Measurements from ENCODE around the gene ZBTB12.
"Not testable (repeated sequence)": the region's sequence is repeated elsewhere in the genome, so short reads cannot be mapped to it uniquely, and the experiment has no call there.

ZBTB12 gene

GRCh38 chr6:31865205-31866118, 36.4 kb downstream of the ZBTB12 start:
- Histone ChIP-seq H3K36me3 (replicated peaks; ENCODE audit: low read depth, low read length) (no peaks in the 10 kb centered on the region), H3K4me2 (ENCODE audit: low read length) (no peak overlapping the region), H3K27me3 (ENCODE audit: low read depth, low read length) (no peaks in the 10 kb centered on the region), H3K27ac (ENCODE audit: low read length) (no peak overlapping the region), H3K9ac (ENCODE audit: low read length) (no peak overlapping the region), H2AFZ (ENCODE audit: low read depth, low read length) (no peak overlapping the region), H3K4me1 (ENCODE audit: low read length) (peaks cover 5% of the 10 kb centered on the region), H4K20me1 (ENCODE audit: insufficient read depth, low read length) (no peaks in the 10 kb centered on the region), H3K79me2 (ENCODE audit: low read length) (peaks cover 6% of the 10 kb centered on the region), H3K4me3 (ENCODE audit: low read length) (no peak overlapping the region), H3K9me3 (ENCODE audit: insufficient read depth, low read length) (no peaks in the 10 kb centered on the region)
- TF ChIP-seq, protein P1, sequence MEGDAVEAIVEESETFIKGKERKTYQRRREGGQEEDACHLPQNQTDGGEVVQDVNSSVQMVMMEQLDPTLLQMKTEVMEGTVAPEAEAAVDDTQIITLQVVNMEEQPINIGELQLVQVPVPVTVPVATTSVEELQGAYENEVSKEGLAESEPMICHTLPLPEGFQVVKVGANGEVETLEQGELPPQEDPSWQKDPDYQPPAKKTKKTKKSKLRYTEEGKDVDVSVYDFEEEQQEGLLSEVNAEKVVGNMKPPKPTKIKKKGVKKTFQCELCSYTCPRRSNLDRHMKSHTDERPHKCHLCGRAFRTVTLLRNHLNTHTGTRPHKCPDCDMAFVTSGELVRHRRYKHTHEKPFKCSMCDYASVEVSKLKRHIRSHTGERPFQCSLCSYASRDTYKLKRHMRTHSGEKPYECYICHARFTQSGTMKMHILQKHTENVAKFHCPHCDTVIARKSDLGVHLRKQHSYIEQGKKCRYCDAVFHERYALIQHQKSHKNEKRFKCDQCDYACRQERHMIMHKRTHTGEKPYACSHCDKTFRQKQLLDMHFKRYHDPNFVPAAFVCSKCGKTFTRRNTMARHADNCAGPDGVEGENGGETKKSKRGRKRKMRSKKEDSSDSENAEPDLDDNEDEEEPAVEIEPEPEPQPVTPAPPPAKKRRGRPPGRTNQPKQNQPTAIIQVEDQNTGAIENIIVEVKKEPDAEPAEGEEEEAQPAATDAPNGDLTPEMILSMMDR (IDR thresholded peaks at IDR 0.05; ENCODE audit: low read depth, low read length) = no peak
- no peak for TF ChIP-seq EZH2phosphoT487 (IDR thresholded peaks at IDR 0.05; ENCODE audit: low read depth)

GRCh38 chr6:31864818-31865204, 37.1 kb downstream of the ZBTB12 start:
- H2AFZ ChIP-seq (ENCODE audit: low read depth, low read length) = no peak overlapping the region
- no peak overlapping the region for H3K9ac ChIP-seq (ENCODE audit: low read length)
- no peak overlapping the region for H3K4me3 ChIP-seq (ENCODE audit: low read length)
- no peaks in the 10 kb centered on the region for H3K9me3 ChIP-seq (ENCODE audit: insufficient read depth, low read length)
- no peaks in the 10 kb centered on the region for H4K20me1 ChIP-seq (ENCODE audit: insufficient read depth, low read length)
- H3K36me3 ChIP-seq (replicated peaks; ENCODE audit: low read depth, low read length) = peaks cover 3% of the 10 kb centered on the region
- no peak overlapping the region for H3K4me2 ChIP-seq (ENCODE audit: low read length)
- no peak overlapping the region for H3K27ac ChIP-seq (ENCODE audit: low read length)
- TF ChIP-seq, protein P1 (IDR thresholded peaks at IDR 0.05; ENCODE audit: low read depth, low read length) = no peak
- TF ChIP-seq EZH2phosphoT487 (IDR thresholded peaks at IDR 0.05; ENCODE audit: low read depth) = no peak
- H3K27me3 ChIP-seq (ENCODE audit: low read depth, low read length) = no peaks in the 10 kb centered on the region
- H3K79me2 ChIP-seq (ENCODE audit: low read length) = peaks cover 6% of the 10 kb centered on the region
- H3K4me1 ChIP-seq (ENCODE audit: low read length) = peaks cover 5% of the 10 kb centered on the region

- H3K27me3 ChIP-seq (ENCODE audit: low read depth, low read length); H3K27ac ChIP-seq (ENCODE audit: low read length): not testable (repeated sequence)
These were observed 37.7 kb downstream of the ZBTB12 start for GRCh38 chr6:31864123-31864562.

GRCh38 chr6:31862344-31863235, 39.3 kb downstream of the ZBTB12 start, which contains the start of gene NEU1:
Gene NEU1 (minus strand): TSS chr6:31862821. CDS start chr6:31862776, 45 bp downstream.
- no peaks in the 10 kb centered on the region for H4K20me1 ChIP-seq (ENCODE audit: insufficient read depth, low read length)
- peak within 1 kb of the TSS; percentile 96 for H3K4me3 ChIP-seq (ENCODE audit: low read length)
- H3K4me2 ChIP-seq (ENCODE audit: low read length) = peak within 1 kb of the TSS; percentile 97
- peak within 1 kb of the TSS; percentile 76 for H3K9ac ChIP-seq (ENCODE audit: low read length)
- TF ChIP-seq, protein P1 (IDR thresholded peaks at IDR 0.05; ENCODE audit: low read depth, low read length) = no peak
- no peak for TF ChIP-seq EZH2phosphoT487 (IDR thresholded peaks at IDR 0.05; ENCODE audit: low read depth)
- peak within 1 kb of the TSS; percentile 49 for H3K27ac ChIP-seq (ENCODE audit: low read length)
- H3K9me3 ChIP-seq (ENCODE audit: insufficient read depth, low read length) = no peaks in the 10 kb centered on the region
- H3K79me2 ChIP-seq (ENCODE audit: low read length) = peaks cover 6% of the 10 kb centered on the region
- peaks cover 5% of the 10 kb centered on the region for H3K4me1 ChIP-seq (ENCODE audit: low read length)
- peaks cover 3% of the 10 kb centered on the region for H3K36me3 ChIP-seq (replicated peaks; ENCODE audit: low read depth, low read length)
- peak within 1 kb of the TSS; percentile 66; the same call in 1 of the 2 replicates for H2AFZ ChIP-seq (ENCODE audit: low read depth, low read length)
- no peaks in the 10 kb centered on the region for H3K27me3 ChIP-seq (ENCODE audit: low read depth, low read length)

More at GRCh38 chr6:31864123-31864562, 37.7 kb downstream of the ZBTB12 start:
- H2AFZ ChIP-seq (ENCODE audit: low read depth, low read length); H3K4me1 ChIP-seq (ENCODE audit: low read length); H4K20me1 ChIP-seq (ENCODE audit: insufficient read depth, low read length); H3K36me3 ChIP-seq (replicated peaks; ENCODE audit: low read depth, low read length); H3K9me3 ChIP-seq (ENCODE audit: insufficient read depth, low read length); H3K79me2 ChIP-seq (ENCODE audit: low read length): not testable (repeated sequence)
- peak overlapping the region; percentile 96 for H3K4me3 ChIP-seq (ENCODE audit: low read length)
- peak overlapping the region; percentile 67; the same call in 1 of the 2 replicates for H3K9ac ChIP-seq (ENCODE audit: low read length)
- H3K4me2 ChIP-seq (ENCODE audit: low read length) = peak overlapping the region; percentile 85

Measured in OCI-LY3 (cell line).